Measurements from ENCODE around the gene KANSL3.

DNA sequence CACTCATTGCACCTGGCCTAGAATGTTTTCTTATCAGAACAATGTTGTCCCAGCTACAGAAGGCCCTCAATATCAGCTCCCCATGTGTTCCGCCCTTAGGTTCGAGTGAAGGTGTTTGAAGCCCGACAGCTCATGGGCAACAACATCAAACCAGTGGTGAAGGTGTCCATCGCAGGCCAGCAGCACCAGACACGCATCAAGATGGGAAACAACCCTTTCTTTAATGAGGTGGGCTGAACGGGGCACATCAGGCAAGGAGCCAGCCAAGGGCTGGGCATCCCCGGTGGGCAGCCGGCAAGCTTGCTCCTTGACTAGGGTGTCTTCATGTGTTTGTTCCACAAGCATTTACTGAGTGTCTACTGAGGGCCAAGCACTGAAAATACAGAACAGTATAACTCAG, 13.7 kb upstream of the KANSL3 start:
- TF ChIP-seq TCF4 (CRISPR knock-in tag; IDR thresholded peaks at IDR 0.05; ENCODE audit: borderline replicate concordance) (no peak), ZFP30 (CRISPR knock-in tag; IDR thresholded peaks at IDR 0.05) (no peak), ESRRG (CRISPR knock-in tag; IDR thresholded peaks at IDR 0.05) (no peak), SNAI2 (CRISPR knock-in tag; IDR thresholded peaks at IDR 0.05) (no peak), CSDC2 (CRISPR knock-in tag; IDR thresholded peaks at IDR 0.05) (no peak), ARNTL (CRISPR knock-in tag; IDR thresholded peaks at IDR 0.05; ENCODE audit: borderline replicate concordance, low read depth) (no peak)
- TF ChIP-seq, protein P1, sequence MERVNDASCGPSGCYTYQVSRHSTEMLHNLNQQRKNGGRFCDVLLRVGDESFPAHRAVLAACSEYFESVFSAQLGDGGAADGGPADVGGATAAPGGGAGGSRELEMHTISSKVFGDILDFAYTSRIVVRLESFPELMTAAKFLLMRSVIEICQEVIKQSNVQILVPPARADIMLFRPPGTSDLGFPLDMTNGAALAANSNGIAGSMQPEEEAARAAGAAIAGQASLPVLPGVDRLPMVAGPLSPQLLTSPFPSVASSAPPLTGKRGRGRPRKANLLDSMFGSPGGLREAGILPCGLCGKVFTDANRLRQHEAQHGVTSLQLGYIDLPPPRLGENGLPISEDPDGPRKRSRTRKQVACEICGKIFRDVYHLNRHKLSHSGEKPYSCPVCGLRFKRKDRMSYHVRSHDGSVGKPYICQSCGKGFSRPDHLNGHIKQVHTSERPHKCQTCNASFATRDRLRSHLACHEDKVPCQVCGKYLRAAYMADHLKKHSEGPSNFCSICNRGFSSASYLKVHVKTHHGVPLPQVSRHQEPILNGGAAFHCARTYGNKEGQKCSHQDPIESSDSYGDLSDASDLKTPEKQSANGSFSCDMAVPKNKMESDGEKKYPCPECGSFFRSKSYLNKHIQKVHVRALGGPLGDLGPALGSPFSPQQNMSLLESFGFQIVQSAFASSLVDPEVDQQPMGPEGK (CRISPR knock-in tag; IDR thresholded peaks at IDR 0.05; ENCODE audit: borderline replicate concordance) = no peak
